ENCODE data around the gene SH3BGRL3. TPM values are rescaled to one million over a fixed set of nuclear protein-coding genes. Genes with fewer than 3 reads are reported as not detected.
"Not testable (repeated sequence)": the region's sequence is repeated elsewhere in the genome, so short reads cannot be mapped to it uniquely, and the experiment has no call there.

The SH3BGRL3 gene
- total RNA-seq, 1 donor from 2014 or later, result 285 TPM

DNA sequence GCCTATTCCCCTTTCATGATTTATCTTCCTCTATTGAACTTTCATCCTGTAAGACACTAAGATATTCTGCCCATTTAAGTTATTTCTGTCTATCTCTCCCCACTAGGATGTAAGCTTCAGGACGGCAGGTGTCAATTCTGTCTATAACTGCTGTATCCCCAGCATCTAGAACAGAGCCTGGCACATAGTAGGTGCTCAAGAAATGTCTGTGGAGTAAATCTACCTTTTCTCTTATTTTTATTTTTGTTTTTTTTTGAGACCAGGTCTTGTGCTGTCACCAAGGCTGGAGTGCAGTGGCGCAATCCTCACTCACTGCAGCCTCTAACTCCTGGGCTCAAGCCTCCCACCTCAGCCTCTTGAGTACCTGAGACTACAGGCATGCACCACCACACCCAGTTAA, 43.5 kb downstream of the SH3BGRL3 start:
- Mint-ChIP-seq H3K27me3 (no peaks in the 10 kb centered on the region), H3K36me3 (ENCODE audit: low read depth) (peaks cover 43% of the 10 kb centered on the region), H3K4me3 (no peak overlapping the region), H3K4me1 (peaks cover 50% of the 10 kb centered on the region), H3K9me3 (no peaks in the 10 kb centered on the region), H3K27ac (peak overlapping the region; percentile 73)
- POLR2A ChIA-PET, result interaction anchor here (0.7 to 14.1 kb wide), 3 partner anchors 9 to 39 kb away, joined by 3 to 1638 read pairs (median 3); partner anchors contain the start of gene SH3BGRL3
- CTCF ChIA-PET, result interaction anchor here (1.9 to 11.7 kb wide), 5 partner anchors 35 to 428 kb away, joined by 4 to 372 read pairs (median 35); partner anchors contain the start of genes C1orf232, SH3BGRL3 and ZNF593
- intact Hi-C loops (cut with micrococcal nuclease), result loop anchor here (5.0 kb wide), 1 partner anchor 94 kb away; no protein-coding TSS in a partner anchor
- ATAC-seq (ENCODE audit: low read depth) (no peak), DNase-seq (no peak)
- TF ChIP-seq, protein P1, sequence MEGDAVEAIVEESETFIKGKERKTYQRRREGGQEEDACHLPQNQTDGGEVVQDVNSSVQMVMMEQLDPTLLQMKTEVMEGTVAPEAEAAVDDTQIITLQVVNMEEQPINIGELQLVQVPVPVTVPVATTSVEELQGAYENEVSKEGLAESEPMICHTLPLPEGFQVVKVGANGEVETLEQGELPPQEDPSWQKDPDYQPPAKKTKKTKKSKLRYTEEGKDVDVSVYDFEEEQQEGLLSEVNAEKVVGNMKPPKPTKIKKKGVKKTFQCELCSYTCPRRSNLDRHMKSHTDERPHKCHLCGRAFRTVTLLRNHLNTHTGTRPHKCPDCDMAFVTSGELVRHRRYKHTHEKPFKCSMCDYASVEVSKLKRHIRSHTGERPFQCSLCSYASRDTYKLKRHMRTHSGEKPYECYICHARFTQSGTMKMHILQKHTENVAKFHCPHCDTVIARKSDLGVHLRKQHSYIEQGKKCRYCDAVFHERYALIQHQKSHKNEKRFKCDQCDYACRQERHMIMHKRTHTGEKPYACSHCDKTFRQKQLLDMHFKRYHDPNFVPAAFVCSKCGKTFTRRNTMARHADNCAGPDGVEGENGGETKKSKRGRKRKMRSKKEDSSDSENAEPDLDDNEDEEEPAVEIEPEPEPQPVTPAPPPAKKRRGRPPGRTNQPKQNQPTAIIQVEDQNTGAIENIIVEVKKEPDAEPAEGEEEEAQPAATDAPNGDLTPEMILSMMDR (IDR thresholded peaks at IDR 0.05), result no peak

DNA sequence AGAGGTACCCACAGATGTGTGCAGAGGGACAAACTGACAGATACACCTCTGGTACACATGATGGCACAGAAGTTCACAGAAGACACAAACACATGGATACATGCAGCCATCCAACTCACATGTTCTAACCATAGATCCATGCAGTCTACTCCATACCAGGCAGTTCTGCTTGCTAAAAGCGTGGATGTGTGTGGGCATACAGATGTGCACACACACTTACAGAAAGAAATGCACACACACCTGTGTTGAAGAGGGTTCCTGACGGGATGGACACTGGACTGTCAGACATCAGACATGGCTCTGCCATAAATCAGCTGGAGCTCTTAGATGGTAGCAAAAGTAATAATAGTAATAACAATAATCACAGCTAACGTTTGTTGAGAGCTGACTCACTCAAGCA, 44.7 kb downstream of the SH3BGRL3 start:
- intact Hi-C loops (cut with micrococcal nuclease), result loop anchor here (5.0 kb wide), 1 partner anchor 93 kb away; no protein-coding TSS in a partner anchor
- Mint-ChIP-seq H3K27ac (peak overlapping the region; percentile 71), H3K4me1 (peaks cover 41% of the 10 kb centered on the region), H3K36me3 (ENCODE audit: low read depth) (peaks cover 35% of the 10 kb centered on the region), H3K4me3 (no peak overlapping the region), H3K27me3 (no peaks in the 10 kb centered on the region), H3K9me3 (no peaks in the 10 kb centered on the region)
- CTCF ChIA-PET, result interaction anchor here (1.0 to 11.7 kb wide), 2 partner anchors 36 to 155 kb away, joined by 4 to 372 read pairs; partner anchors contain the start of gene ZNF593
- DNase-seq, result no peak
- TF ChIP-seq, protein P1 (IDR thresholded peaks at IDR 0.05), result no peak
- POLR2A ChIA-PET, result interaction anchor here (14.1 kb wide), 1 partner anchor 40 kb away, joined by 1638 read pairs; the partner anchor contains the start of gene SH3BGRL3
- ATAC-seq (ENCODE audit: low read depth), result no peak

DNA sequence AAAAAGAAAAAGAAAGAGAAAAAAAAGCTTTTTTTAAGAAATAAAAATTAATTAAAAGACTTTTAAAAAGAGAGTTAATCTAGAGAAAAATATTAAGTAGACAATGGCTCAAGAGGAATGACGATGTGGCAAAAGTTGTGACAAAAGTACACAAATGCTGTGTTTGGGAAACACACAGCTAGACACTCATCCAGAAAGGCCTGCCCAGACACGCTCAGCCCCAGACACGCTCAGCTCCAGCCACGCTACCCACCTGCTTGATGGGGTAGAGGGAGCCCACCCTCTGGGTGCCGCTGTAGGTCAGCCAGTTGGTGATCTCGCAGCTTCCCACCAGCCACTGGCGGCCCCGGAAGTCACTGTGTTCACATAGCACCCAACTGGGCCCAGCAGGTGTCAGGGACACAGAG, 48.1 kb downstream of the SH3BGRL3 start:
- Mint-ChIP-seq H3K9me3 (no peaks in the 10 kb centered on the region), H3K4me1 (peaks cover 7% of the 10 kb centered on the region), H3K36me3 (ENCODE audit: low read depth) (peaks cover 14% of the 10 kb centered on the region), H3K4me3 (no peak overlapping the region), H3K27ac (no peak overlapping the region), H3K27me3 (no peaks in the 10 kb centered on the region)
- TF ChIP-seq, protein P1 (IDR thresholded peaks at IDR 0.05), result no peak
- ChIA-PET CTCF (no interaction called here), POLR2A (no interaction called here)
- no peak for ATAC-seq (ENCODE audit: low read depth)
- no peak for DNase-seq
- intact Hi-C loops (cut with micrococcal nuclease), result no loop called here

DNA sequence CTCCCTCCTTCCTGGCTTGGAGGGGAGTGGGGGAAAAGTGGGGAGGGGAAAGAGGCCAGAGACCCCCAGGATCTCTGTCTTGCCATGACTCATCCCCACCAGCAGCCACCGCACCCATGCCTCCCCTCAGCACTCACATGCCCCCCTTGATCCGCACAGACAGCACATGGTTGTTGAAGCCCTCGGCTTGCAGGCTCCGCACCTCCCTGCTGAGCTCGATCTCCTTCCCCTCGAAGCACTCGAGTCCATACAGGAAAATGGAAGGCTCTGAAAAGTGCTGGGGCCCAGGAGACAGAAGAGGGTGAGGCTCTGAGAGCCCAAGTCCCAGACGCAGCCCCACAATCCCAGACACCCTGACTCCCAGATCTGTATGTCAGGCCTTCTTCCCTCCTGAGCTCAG, 48.7 kb downstream of the SH3BGRL3 start:
- ChIA-PET POLR2A (interaction anchor here (0.7 kb wide), 1 partner anchor 1751 kb away, joined by 3 read pairs; no protein-coding TSS in a partner anchor), CTCF (interaction anchor here (1.4 kb wide), 1 partner anchor 34 kb away, joined by 3 read pairs; no protein-coding TSS in a partner anchor)
- Mint-ChIP-seq H3K27ac (no peak overlapping the region), H3K4me1 (peaks cover 3% of the 10 kb centered on the region), H3K4me3 (no peak overlapping the region), H3K27me3 (no peaks in the 10 kb centered on the region), H3K36me3 (ENCODE audit: low read depth) (peaks cover 8% of the 10 kb centered on the region), H3K9me3 (no peaks in the 10 kb centered on the region)
- TF ChIP-seq, protein P1 (IDR thresholded peaks at IDR 0.05), result no peak
- DNase-seq (no peak), ATAC-seq (ENCODE audit: low read depth) (no peak)
- intact Hi-C loops (cut with micrococcal nuclease), result no loop called here

DNA sequence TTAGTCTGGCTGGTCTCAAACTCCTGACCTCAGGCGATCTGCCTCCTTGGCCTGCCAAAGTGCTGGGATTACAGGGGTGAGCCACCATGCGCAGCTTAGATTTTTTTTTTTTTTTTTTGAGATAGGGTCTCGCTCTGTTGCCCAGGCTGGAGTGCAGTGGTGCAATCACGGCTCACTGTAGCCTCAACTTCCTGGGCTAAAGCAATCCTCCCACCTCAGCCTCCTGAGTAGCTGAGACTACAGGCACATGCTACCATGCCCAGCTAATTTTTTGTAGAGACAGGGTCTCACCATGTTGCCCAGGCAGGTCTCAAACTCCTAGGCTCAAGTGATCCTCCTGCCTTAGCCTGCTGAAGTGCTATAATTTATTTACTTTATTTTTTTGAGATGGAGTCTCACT, 49.5 kb downstream of the SH3BGRL3 start:
- not testable (repeated sequence) for ATAC-seq (ENCODE audit: low read depth)

More for the DNA sequence above, 49.5 kb downstream of the SH3BGRL3 start:
- H3K36me3 Mint-ChIP-seq (ENCODE audit: low read depth); H3K9me3 Mint-ChIP-seq; DNase-seq; H3K4me3 Mint-ChIP-seq; H3K27ac Mint-ChIP-seq; H3K27me3 Mint-ChIP-seq; POLR2A ChIA-PET; intact Hi-C loops (cut with micrococcal nuclease); H3K4me1 Mint-ChIP-seq: not testable (repeated sequence)
- CTCF ChIA-PET, result interaction anchor here (1.4 kb wide), 1 partner anchor 33 kb away, joined by 3 read pairs; no protein-coding TSS in a partner anchor
